ENCODE data around the gene LUZP2. TPM values are rescaled to one million over a fixed set of nuclear protein-coding genes. Genes with fewer than 3 reads are reported as not detected.

The LUZP2 gene
- total and polyA plus RNA-seq, 2 of the 8 experiments (the other 6 are each of a cell fraction or from before 2014, with no cell fraction given): 0.79 to 1.5 TPM

DNA sequence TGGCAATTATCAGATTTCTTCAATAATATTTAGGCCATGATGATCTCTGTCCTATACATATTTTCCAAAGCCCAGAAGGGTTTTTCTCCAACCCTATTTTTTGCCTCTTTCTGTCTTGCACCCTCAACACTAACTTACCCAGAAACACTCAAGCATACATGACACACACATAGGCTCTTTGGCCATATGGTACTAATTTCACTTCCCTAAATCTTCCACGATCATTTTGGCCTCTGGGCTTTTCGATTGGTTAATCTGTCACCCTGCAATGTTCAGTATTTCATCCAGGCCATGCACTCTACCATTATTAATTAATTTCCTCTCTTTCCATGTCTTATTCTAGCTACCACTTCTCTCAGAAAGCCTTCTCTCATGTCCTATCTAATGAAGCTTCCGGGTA is 59.8 kb downstream of the LUZP2 start (continued):
- no peak for TF ChIP-seq TBP (IDR thresholded peaks at IDR 0.05; ENCODE audit: low read depth, low read length)

DNA sequence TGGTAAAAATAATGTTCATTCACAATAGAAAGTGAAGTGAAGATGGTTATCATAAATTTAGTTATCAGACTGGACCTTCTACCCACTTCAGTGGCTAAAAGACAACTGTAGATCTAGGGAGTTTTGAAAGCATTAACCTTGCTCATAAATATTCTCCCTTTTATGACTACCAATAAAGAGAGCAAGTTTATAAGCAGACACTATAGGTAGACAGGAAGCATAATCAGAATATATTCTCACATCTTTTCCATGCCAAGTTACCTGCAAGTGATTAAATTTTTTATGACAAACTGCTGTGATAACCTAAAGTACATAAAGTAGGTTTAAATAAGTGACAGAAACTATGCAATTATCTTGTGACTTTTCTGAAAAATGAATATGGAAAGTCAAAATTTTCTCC is 62.5 kb downstream of the LUZP2 start:
- no peak overlapping the region for H2BK120ac ChIP-seq (replicated peaks; ENCODE audit: low read depth, low read length)
- H3K27ac ChIP-seq (ENCODE audit: low read depth, low read length): no peak overlapping the region
- no peak overlapping the region for H3K14ac ChIP-seq (ENCODE audit: insufficient read length)
- FAIRE-seq (no peak), DNase-seq (ENCODE audit: low read depth in 1 of 2, low spot score in 2 of 2) (no peak)
- POLR2A ChIA-PET (ENCODE audit: partially characterized antibody): no interaction called here
- H3K56ac ChIP-seq (replicated peaks; ENCODE audit: insufficient read length, low read depth, low read length): no peak overlapping the region
- H3K79me1 ChIP-seq (ENCODE audit: low read depth, low read length): no peaks in the 10 kb centered on the region
- H4K8ac ChIP-seq (ENCODE audit: extremely low read depth, insufficient read depth, low read length): no peak overlapping the region
- H2BK5ac ChIP-seq (ENCODE audit: low read depth, low read length): no peak overlapping the region
- H3K9ac ChIP-seq (replicated peaks in 1 of 4; ENCODE audit: extremely low read depth in 1 of 4, low read depth in 3 of 4, low read length in 3 of 4): no peak overlapping the region
- no peaks in the 10 kb centered on the region for H3K27me3 ChIP-seq (replicated peaks in 1 of 4; ENCODE audit: control insufficient read depth in 3 of 4, extremely low read depth in 1 of 4, insufficient read depth in 3 of 4, low read length in 3 of 4)
- H4K5ac ChIP-seq (ENCODE audit: insufficient read length, low read depth, low read length): no peak overlapping the region
- H4K91ac ChIP-seq (replicated peaks; ENCODE audit: insufficient read length, low read length): no peak overlapping the region
- H3K9me3 ChIP-seq (ENCODE audit: insufficient read depth in 2 of 2, low read depth in 1 of 2, low read length in 1 of 2): no peaks in the 10 kb centered on the region
- CTCF ChIA-PET (ENCODE audit: partially characterized antibody): no interaction called here
- no peak overlapping the region for H3K4ac ChIP-seq (replicated peaks; ENCODE audit: insufficient read length, low read depth, low read length)
- no peak overlapping the region for H2BK20ac ChIP-seq (ENCODE audit: low read length)
- no peak overlapping the region for H3K23ac ChIP-seq (ENCODE audit: insufficient read length)
- H3K18ac ChIP-seq (ENCODE audit: extremely low read depth, low read length): no peak overlapping the region
- no peaks in the 10 kb centered on the region for H4K20me1 ChIP-seq (replicated peaks in 1 of 2; ENCODE audit: control insufficient read depth in 1 of 2, insufficient read depth in 2 of 2, low read length in 2 of 2)
- H3K4me1 ChIP-seq (replicated peaks in 1 of 4; ENCODE audit: control insufficient read depth in 3 of 4, insufficient read depth in 4 of 4, low read length in 3 of 4): no peaks in the 10 kb centered on the region; a peak in 1 of 7 replicates
- H2BK15ac ChIP-seq (ENCODE audit: low read length): no peak overlapping the region
- no peaks in the 10 kb centered on the region for H3K23me2 ChIP-seq (ENCODE audit: low read depth, low read length)
- no peak overlapping the region for H2AK5ac ChIP-seq (ENCODE audit: low read depth, low read length)
- no peak overlapping the region for H3K4me2 ChIP-seq (ENCODE audit: insufficient read depth in 1 of 2, low read depth in 2 of 2, low read length in 2 of 2)
- H2AFZ ChIP-seq (ENCODE audit: low read length): no peak overlapping the region
- H3K4me3 ChIP-seq (ENCODE audit: extremely low read depth in 1 of 4, insufficient read depth in 2 of 4, low read depth in 3 of 4, low read length in 4 of 4): no peak overlapping the region
- H2BK12ac ChIP-seq (ENCODE audit: low read depth, low read length): no peak overlapping the region
- no peaks in the 10 kb centered on the region for H3K36me3 ChIP-seq (ENCODE audit: control insufficient read depth in 2 of 4, insufficient read depth in 4 of 4, low read length in 3 of 4)
- H3K79me2 ChIP-seq (ENCODE audit: control insufficient read depth in 1 of 2, insufficient read depth in 2 of 2, low read length in 2 of 2): no peaks in the 10 kb centered on the region
- TF ChIP-seq RXRA (IDR thresholded peaks at IDR 0.05; ENCODE audit: insufficient read depth, low read depth, low read length): no peak
- TF ChIP-seq CBX5 (IDR thresholded peaks at IDR 0.05; ENCODE audit: low read depth, low read length): no peak
- TF ChIP-seq, protein P1, sequence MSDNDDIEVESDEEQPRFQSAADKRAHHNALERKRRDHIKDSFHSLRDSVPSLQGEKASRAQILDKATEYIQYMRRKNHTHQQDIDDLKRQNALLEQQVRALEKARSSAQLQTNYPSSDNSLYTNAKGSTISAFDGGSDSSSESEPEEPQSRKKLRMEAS (IDR thresholded peaks at IDR 0.05): no peak
- TF ChIP-seq NRF1 (IDR thresholded peaks at IDR 0.05; ENCODE audit: low read depth, low read length): no peak
- TF ChIP-seq BRCA1 (IDR thresholded peaks at IDR 0.05; ENCODE audit: low read depth, low read length): no peak
- no peak for TF ChIP-seq TBP (IDR thresholded peaks at IDR 0.05; ENCODE audit: low read depth, low read length)
- TF ChIP-seq HDAC6 (IDR thresholded peaks at IDR 0.05; ENCODE audit: low read depth, low read length): no peak
- TF ChIP-seq, protein P2, sequence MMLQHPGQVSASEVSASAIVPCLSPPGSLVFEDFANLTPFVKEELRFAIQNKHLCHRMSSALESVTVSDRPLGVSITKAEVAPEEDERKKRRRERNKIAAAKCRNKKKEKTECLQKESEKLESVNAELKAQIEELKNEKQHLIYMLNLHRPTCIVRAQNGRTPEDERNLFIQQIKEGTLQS (IDR thresholded peaks at IDR 0.05; ENCODE audit: insufficient read depth, low read depth, low read length): no peak
- TF ChIP-seq SIN3A (conservative IDR thresholded peaks at IDR 0.05 in 1 of 2, IDR thresholded peaks at IDR 0.05 in 1 of 2; ENCODE audit: low read depth in 1 of 2, low read length in 2 of 2): no peak

Data from H1 (cell line).